Esophagus muscularis mucosa (tissue), 4 donors: ENCODE measurements around the gene CD1C. TPM values are rescaled to one million over a fixed set of nuclear protein-coding genes. Genes with fewer than 3 reads are reported as not detected.

Experiments used
- DNase-seq: peaks from one replicate; pipeline ENCODE4 v3.0.0-alpha.2; 2017; ENCODE audit errors: extremely low spot score
- H3K27ac ChIP-seq, 4 donors: fragments of 200-600 bp; sonication (generic); replicated peaks in 1 of 4; 1 replicate in 3 of 4; 2 replicates in 1 of 4; pipeline ENCODE4 v1.5.1; 2016 to 2019; ENCODE audit warnings: mild to moderate bottlenecking in 1 of 4
- H3K27me3 ChIP-seq, 4 donors: fragments of 200-600 bp; sonication (generic); one replicate each; pipeline versions ENCODE4 v1.5.1 to v1.6.0; 2016 to 2019
- H3K36me3 ChIP-seq, 4 donors: fragments of 200-600 bp; sonication (generic); one replicate each; pipeline ENCODE4 v1.5.1; 2016 to 2019
- H3K4me1 ChIP-seq, 4 donors: fragments of 200-600 bp; sonication (generic); one replicate each; pipeline ENCODE4 v1.5.1; 2016 to 2019
- H3K4me3 ChIP-seq, 4 donors: fragments of 200-600 bp; sonication (generic); 1 replicate in 2 of 4; 2 replicates in 2 of 4; pipeline ENCODE4 v1.5.1; 2016 to 2019; ENCODE audit warnings: mild to moderate bottlenecking in 4 of 4, moderate library complexity in 1 of 4
- H3K9me3 ChIP-seq, 4 donors: fragments of 200-600 bp; sonication (generic); 1 replicate in 3 of 4; 2 replicates in 1 of 4; pipeline ENCODE4 v1.5.1; 2016 to 2019
- EP300 ChIP-seq: sonication (generic); formaldehyde crosslinking; IDR thresholded peaks from one replicate; pipeline ENCODE4 v1.6.1; 2017; ENCODE audit warnings: antibody characterized with exemption
- POLR2A ChIP-seq: fragments of 450-650 bp; IDR thresholded peaks from one replicate; pipeline ENCODE4 v1.6.1; 2017; ENCODE audit warnings: antibody characterized with exemption, moderate library complexity, mild to moderate bottlenecking, low read depth
- POLR2AphosphoS5 ChIP-seq, 2 donors: sonication (generic); formaldehyde crosslinking; IDR thresholded peaks; one replicate each; pipeline ENCODE4 v1.6.1; 2017; ENCODE audit warnings: antibody characterized with exemption in 2 of 2
- WGBS: methylation state at CpG from one replicate; pipeline ENCODE4 v1.1.5; 2018; 5-methylcytosine and 5-hydroxymethylcytosine counted together
- intact Hi-C: fragments of 100-400 bp; cut with DNase I; formaldehyde crosslinking; loops from one replicate; pipeline ENCODE4 v1.15.1; 2023
- total RNA-seq, 4 donors: library from RNA; depleted of rRNA; stranded (reverse); fragments of >200 nt; gene quantifications; one replicate each; pipeline versions ENCODE4 v1.1.0 to v1.2.1, GENCODE V29; 2016
- TF ChIP-seq, protein P1 (sequence below), 3 experiments: fragments of 200-600 bp in 2 of 3; fragments of 450-650 bp in 1 of 3; sonication (generic) in 2 of 3; IDR thresholded peaks; one replicate each; pipeline ENCODE4 v1.5.1; 2017 to 2019; ENCODE audit warnings: antibody characterized with exemption in 3 of 3, mild to moderate bottlenecking in 2 of 3, moderate library complexity in 1 of 3

CD1C gene
- total RNA-seq, 4 donors from 2014 or later: 0.69 to 1.2 TPM; not detected in 2

DNA sequence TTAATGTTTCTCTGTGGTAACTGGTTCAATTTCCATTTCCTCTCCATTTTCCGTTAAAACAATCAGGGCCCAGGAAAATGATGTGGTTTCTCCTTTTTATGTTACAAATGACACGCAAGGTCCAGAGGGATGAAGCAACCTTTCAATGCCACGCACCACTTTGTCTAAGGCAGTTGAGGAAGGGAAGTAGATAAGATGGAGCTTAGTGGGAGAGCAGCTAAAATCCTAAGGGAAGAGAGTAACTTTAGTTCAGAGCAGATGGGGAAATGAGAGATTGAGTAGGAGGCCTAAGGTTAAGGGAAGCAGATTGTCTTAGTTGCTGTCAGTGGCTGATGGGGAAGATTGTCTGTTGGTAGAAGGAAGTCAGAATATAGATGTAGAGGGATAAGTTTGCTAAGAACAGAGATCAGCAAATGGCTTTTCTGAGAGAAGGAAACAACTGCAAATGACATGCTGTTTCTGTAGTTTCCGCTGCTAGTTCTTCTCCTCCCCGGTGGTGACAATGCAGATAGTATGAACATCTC, 660 bp downstream of the CD1C start:
- Histone ChIP-seq H3K4me1 (no peaks in the 10 kb centered on the region), H3K27me3 (no peaks in the 10 kb centered on the region), H3K4me3 (no peak overlapping the region), H3K27ac (no peak overlapping the region), H3K9me3 (peaks cover 0 to 4% (median 0%) of the 10 kb centered on the region in 4 donors), H3K36me3 (no peaks in the 10 kb centered on the region)
- TF ChIP-seq POLR2A: no peak
- TF ChIP-seq, protein P1, sequence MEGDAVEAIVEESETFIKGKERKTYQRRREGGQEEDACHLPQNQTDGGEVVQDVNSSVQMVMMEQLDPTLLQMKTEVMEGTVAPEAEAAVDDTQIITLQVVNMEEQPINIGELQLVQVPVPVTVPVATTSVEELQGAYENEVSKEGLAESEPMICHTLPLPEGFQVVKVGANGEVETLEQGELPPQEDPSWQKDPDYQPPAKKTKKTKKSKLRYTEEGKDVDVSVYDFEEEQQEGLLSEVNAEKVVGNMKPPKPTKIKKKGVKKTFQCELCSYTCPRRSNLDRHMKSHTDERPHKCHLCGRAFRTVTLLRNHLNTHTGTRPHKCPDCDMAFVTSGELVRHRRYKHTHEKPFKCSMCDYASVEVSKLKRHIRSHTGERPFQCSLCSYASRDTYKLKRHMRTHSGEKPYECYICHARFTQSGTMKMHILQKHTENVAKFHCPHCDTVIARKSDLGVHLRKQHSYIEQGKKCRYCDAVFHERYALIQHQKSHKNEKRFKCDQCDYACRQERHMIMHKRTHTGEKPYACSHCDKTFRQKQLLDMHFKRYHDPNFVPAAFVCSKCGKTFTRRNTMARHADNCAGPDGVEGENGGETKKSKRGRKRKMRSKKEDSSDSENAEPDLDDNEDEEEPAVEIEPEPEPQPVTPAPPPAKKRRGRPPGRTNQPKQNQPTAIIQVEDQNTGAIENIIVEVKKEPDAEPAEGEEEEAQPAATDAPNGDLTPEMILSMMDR (IDR thresholded peaks at IDR 0.05): no peak
- WGBS: 62% methylated on average over 5 of the region's 5 CpGs
- intact Hi-C loops: no loop called here
- no peak for DNase-seq

DNA sequence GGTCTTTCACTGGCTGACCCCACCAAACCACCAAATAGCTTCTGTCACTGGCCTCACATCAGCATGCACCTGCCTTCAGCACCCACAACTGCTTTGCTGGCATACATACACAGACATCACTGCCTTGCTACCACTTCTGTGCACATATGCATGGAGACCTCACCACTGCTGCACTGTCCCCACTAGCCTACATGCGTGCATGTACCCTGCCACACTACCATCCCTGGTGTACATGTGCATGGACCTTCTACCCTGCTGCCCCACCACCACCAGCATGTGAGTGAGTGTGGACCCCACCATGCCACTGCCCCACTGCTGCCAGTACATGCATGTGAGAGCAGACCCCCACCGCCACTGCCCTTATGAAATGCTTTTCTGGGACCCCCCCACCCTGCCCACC, 6.1 kb downstream of the CD1C start:
- TF ChIP-seq EP300: no peak
- no peak for TF ChIP-seq POLR2A
- TF ChIP-seq, protein P1 (IDR thresholded peaks at IDR 0.05): no peak
- no peak for TF ChIP-seq POLR2AphosphoS5 (IDR thresholded peaks at IDR 0.05)
- no peak overlapping the region for H3K4me3 ChIP-seq
- H3K36me3 ChIP-seq: no peaks in the 10 kb centered on the region
- H3K27ac ChIP-seq: no peak overlapping the region
- H3K27me3 ChIP-seq: no peaks in the 10 kb centered on the region
- intact Hi-C loops: no loop called here
- DNase-seq: no peak
- 81% methylated on average over 2 of the region's 2 CpGs for WGBS
- H3K4me1 ChIP-seq: no peaks in the 10 kb centered on the region
- H3K9me3 ChIP-seq: peaks cover 0 to 15% (median 9%) of the 10 kb centered on the region in 4 donors

DNA sequence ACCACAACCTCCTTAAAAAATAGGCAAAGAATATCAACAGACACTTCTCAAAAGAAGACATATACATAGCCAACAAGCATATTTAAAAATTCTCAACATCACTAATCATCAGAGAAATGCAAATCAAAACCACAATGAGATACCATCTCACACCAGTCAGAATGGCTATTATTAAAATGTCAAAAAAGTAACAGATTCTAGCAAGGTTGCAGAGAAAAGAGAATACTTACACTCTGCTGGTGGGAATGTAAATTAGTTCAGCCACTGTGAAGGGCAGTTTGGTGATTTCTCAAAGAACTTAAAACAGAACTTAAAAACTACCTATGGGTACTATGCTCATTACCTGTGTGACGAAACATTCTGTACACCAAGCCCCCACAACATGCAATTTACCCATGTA, 20.9 kb downstream of the CD1C start:
- Histone ChIP-seq H3K27ac (no peak overlapping the region), H3K4me3 (no peak overlapping the region), H3K4me1 (no peaks in the 10 kb centered on the region), H3K36me3 (no peaks in the 10 kb centered on the region), H3K27me3 (no peaks in the 10 kb centered on the region), H3K9me3 (peaks cover 0 to 25% (median 18%) of the 10 kb centered on the region in 4 donors)
- DNase-seq: no peak
- intact Hi-C loops: no loop called here
- TF ChIP-seq POLR2AphosphoS5 (IDR thresholded peaks at IDR 0.05) (no peak), POLR2A (no peak), EP300 (no peak)
- TF ChIP-seq, protein P1 (IDR thresholded peaks at IDR 0.05): no peak
- 100% methylated on average over 1 of the region's 1 CpG for WGBS

DNA sequence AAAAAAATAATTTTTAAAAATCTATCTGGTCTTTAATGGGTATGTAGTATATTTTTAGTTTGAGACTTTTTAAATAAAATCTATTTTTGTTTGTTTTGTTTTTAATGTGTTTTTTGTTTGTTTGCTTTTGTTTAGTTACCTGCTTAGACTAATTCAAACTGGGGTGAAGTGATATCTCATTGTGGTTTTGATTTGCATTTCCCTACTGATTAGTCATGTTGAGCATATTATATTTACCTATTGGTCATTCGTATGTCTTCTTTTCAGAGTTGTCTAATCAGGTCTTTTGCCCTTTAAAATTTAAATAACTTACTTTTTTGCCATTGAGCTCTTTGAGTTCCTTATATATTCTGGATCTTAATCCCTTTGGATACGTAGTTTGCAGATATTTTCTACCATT, 21.3 kb downstream of the CD1C start:
- DNase-seq: no peak
- Histone ChIP-seq H3K36me3 (no peaks in the 10 kb centered on the region), H3K4me1 (no peaks in the 10 kb centered on the region), H3K4me3 (no peak overlapping the region), H3K9me3 (peaks cover 0 to 25% (median 18%) of the 10 kb centered on the region in 4 donors), H3K27ac (no peak overlapping the region), H3K27me3 (no peaks in the 10 kb centered on the region)
- intact Hi-C loops: no loop called here
- TF ChIP-seq POLR2A (no peak), EP300 (no peak), POLR2AphosphoS5 (IDR thresholded peaks at IDR 0.05) (no peak)
- TF ChIP-seq, protein P1 (IDR thresholded peaks at IDR 0.05): no peak
- 66% methylated on average over 2 of the region's 2 CpGs for WGBS

DNA sequence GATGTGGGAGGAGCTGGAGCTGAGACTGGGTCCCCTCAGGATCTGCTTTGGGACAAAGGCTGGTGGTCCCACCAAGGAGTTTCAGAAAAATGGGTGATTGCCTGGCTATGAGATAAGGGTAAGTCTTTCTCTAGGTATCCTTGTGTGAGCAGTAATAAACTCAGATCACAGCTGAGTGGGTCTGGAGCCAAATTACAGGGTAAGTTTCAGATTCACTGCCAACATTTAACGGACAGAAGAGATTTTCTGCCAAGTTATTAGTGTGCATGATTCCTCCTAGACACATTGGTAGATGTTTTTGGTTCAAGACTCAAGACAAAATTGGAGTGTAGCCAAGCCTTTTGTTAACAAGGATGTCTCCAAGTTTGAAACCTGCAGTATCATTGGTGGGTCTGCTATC, 34.1 kb downstream of the CD1C start:
- Histone ChIP-seq H3K36me3 (no peaks in the 10 kb centered on the region), H3K4me3 (no peak overlapping the region), H3K27me3 (no peaks in the 10 kb centered on the region), H3K9me3 (peaks cover 0 to 14% (median 3%) of the 10 kb centered on the region in 4 donors), H3K27ac (no peak overlapping the region), H3K4me1 (no peaks in the 10 kb centered on the region)
- no peak for TF ChIP-seq POLR2AphosphoS5 (IDR thresholded peaks at IDR 0.05)
- TF ChIP-seq, protein P1 (IDR thresholded peaks at IDR 0.05): no peak
- no peak for TF ChIP-seq EP300
- no peak for TF ChIP-seq POLR2A
- WGBS: 50% methylated on average over 1 of the region's 1 CpG
- intact Hi-C loops: no loop called here
- DNase-seq: no peak
